GM18499 (cell line): Measurements from ENCODE around the gene SEC22A.

ENCODE experiments used
- ATAC-seq: cut with Tn5 transposase; IDR thresholded peaks from one replicate; pipeline ENCODE4 v1.9.1; 2021; ENCODE audit warnings: moderate number of reproducible peaks; ENCODE audit not compliant: insufficient read depth, unreplicated experiment

The SEC22A gene

DNA sequence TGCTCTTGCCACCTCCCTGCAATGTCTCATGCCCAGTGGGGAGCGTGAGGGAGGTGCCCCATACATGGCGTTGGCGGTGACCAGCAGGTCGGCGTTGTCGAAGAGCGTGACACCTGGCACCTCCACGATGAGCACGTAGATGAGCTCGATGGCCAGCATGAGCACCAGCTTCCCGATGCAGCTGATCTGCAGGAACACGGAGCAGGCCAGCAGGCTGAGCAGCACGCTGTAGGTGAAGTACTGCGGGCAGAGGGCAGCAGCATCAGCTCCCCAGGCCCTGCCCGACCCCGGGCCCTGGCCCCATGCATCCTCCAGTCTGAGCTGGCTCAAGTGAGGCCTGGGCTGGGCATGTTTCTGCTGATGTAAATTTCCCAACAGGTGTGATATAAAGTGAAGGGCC is 98.3 kb downstream of the SEC22A start:
- ATAC-seq = no peak

DNA sequence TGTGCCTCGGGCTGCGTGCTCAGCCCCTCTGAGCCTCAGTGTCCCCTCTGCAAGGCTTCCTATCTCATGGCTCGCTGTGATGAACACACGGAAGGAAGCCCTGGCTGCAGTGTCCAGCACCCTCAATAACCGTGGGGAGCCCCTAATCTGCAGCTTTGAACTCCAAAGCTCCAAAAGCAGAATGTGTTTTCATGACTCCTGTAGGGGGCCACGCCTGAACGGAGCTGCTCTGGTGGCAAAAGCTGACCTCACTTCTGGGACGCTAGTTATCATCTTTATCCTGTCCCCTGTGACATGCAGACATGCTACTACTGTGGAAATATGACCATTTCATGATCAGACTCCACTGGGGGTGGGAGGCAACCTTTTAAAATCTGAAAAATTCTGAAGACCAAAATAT is 98.8 kb downstream of the SEC22A start:
- no peak for ATAC-seq

DNA sequence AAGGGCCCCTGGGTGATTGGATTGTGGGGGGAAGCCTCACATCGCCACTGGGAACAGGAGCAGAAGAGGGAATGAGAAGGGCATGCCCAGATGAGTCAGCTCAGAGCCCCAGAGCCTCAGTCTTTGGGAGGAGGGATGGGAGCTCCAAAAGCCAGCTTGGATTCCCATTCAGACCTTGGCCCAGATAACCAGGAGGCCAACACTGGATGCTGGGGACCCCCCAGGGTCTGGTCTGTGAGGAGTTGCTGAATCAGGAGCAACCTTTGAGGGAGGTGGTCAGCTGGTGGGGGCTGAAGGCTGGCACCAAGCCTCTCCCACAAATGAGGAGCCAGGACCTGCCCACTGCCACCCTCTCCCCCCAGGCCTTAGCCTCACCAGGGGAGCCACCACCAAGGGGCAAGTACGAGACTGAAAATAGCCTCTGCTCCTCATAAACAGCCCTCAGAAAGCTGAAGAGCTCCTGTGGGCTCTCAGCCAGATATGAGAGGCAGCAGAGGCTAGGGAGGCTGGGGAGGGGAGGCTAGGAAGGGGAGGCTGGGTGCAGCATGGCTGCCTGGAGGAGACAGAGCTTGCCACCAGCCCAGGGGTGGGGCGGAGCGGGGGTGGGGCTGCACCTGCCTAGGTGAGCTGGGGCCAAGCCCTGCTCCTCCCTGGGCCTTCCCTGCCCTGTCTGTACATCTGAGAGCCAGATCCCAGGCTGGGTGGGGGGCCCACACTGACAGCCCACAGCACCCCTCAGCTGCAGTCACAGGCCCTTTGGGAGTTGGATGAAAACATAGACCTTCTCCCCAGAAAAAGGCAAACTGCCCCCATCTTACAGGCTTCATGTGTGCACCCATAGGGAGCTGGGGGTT is 99.8 kb downstream of the SEC22A start:
- no peak for ATAC-seq

DNA sequence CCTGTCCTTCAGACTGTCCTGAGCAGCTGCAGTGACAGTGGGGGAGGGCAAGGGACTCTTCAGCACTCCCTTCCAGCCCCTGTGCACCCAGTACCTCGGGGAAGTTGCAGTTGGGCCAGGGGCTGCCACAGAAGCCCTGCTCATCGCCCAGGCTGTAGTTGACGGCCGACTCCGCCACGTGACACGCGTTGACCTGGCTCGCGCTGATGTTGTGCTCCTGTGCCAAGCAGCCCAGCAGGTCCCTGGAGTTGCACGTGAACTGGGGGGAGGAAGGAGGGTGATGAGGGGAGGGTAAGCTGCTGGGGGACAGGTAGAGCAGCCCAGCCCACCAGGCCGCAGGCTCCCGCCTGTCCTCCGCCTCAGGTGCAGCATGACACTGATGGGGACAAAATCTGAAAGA is 101.2 kb downstream of the SEC22A start:
- no peak for ATAC-seq

DNA sequence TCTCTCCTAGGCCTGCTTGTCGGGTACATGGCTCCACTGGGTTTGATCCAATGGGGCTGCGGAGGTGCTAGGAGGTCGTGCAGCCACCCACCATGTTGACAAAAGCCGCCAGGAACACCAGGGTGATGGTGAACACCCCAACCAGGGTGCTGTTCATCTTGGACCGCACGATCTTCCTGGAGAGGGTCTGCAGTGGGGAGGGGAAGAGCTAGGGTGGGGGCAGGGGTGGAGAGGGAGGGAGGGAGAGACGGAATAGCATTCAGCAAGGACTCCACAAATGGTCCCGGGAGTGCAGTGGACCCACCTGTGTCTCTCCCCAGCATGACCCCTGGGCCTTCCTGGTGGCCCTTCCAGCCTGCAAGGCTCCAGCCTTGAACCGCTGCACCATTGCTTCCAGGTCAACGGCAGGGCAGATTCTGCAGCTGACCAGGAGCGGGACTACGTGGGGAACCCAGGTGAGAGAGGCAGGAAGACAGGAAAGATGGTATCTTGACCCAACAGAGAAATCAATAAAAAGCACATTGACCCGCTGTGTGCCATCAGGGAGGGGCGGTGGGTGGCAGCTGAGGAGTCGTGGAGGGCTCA is 102.3 kb downstream of the SEC22A start:
- no peak for ATAC-seq

DNA sequence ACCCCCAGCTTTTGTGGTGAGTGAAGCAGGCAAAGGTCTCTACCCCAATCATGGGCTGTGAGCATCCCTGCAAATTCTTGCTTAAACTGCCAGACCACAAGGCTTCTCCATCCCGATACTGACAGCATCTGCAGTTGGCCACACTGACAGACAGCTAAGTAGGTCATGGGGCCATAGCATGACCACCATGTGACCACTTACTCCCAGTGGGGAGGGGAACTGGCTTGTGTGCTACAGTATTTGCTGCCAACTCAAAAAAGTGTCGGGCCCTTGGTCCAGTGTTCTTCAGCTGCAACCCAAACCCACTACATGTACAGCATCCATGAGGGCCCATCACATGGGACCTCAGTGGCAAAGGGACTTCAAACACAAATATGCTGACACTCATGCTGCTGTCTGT is 103.4 kb downstream of the SEC22A start:
- no peak for ATAC-seq

DNA sequence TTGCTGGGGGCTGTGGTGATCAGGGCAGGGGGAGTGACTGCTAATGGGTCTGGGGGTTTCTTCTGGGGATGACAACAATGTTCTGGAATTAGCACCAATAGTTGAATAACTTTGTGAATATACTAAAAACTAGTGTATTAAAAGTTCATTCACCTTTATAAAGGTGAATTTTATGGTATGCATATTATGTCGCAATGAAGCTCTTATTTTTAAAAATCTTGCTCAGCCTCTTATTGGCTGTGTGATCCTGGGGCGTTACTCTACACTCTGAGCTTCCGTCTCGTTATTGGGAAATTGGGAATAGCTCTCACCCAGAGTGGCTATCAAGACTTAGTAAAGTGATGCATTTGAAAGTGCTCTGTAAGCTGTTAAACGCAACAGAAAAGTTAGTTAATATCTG is 105.3 kb downstream of the SEC22A start:
- no peak for ATAC-seq

DNA sequence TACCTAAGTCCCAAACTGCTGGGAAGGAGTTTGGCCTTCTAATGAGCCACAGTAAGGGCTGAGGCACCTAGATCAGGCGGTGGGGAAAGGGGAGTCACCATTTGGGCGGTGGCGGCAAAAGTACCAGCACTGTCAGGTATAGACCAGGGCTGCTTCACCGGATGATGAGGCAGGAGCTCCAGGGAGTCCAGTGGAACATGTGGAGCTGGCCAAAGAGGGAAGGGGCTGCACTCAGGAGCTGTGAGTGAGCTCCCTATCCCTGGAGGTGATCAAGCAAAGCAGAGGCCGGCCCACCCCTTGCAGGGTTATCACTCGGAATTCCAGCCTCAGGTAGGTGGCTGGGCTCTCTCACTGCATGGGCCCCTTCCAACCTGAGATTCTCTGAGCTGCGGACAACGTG is 108.4 kb downstream of the SEC22A start:
- ATAC-seq = no peak

DNA sequence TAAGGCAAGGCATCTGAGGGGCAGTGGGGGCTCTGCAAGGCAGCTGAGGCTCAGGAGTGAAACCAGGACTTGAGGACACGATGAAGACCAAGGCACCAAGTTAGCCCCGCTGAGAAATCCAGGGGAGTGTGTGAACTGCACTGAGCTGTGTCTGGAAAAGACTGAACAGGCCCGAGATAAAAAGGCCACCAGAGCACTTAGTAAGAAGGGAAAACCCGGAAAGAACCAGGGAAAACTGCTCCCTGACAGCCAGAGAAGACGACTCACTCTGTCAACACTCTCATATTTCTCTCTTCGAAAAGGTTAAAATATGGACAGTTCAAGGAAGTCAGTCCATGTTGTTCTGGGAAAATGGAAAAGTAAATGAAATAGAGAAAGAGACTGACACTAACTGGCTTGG is 109.0 kb downstream of the SEC22A start:
- no peak for ATAC-seq

DNA sequence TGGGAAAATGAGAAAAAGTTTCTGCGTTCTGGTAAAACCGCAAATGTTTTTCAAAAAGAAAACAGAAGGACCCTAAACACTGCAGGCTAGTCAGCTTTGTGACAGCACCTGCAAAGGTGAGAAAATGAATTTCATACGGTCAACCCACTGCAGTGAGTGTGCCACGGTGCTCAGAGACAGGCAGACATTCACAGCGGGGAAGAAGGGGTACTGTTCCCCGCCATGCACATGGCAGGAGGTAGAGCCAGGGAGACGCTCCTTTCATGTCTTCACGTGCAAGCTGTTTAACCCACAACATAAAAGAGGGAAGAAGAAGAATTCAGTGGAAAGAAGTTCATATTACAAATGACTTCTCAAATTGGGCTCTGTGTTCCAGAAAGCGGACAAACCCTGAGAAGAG is 109.5 kb downstream of the SEC22A start:
- ATAC-seq = no peak

DNA sequence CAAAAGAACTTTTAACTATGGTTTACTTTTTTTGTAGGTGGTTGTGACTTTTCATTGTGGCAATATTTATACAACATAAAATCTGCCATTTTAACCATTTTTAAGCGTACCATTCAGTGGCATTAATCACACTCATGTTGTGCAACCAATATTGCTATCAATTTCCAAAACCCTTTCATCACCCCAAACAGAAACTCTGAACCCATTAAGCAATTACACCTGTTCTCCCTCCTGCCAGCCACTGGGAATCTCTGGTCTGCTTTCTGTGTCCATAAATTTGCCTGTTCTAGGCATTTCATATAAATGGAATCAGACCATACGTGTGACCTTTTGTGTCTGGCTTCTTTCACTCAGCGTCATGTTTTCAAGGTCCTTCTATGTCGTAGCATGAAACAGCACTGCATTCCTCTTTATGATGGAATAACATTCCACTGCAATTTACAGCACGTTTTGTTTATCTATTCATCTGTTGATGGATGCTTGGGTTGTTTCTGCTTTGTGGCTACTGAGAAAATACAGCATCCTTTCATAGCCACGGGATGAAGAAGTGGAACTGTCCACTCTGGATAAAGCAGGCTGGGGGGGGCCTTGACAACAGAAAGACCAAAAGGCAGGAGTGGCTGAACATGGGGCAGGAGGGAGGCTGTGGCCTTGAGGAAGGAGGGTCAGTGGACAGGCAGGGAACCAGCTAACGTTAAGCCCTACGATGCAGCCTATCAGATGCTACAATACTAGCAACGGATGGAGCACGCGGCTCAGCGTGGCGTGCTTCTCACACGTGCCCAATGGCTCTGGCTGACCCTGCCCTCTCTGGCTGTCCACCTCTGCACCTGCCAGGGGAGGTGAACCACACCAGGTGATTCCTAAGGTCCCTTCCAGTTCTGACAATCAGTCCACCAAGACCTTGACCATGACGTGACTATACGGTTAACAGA is 110.9 kb downstream of the SEC22A start:
- ATAC-seq = no peak

DNA sequence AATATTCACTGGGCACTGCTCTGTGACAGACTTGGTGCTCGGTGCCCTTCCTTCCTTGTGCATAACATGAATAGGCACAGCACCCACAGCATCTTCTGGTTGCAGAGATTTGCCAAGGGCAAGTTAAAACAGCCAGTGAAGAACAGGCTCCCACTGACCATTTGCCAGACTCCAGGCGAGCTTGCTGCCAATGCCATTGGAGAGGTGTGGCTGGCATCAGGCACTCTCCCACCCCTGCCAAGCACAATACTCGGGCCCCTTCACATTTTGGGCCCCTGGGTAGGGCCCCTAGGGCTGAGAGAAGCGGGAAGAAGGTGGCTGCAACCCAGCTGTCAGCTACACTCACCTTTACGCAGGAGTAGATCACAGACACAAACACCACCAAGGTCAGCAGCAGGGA is 112.1 kb downstream of the SEC22A start:
- ATAC-seq = no peak

DNA sequence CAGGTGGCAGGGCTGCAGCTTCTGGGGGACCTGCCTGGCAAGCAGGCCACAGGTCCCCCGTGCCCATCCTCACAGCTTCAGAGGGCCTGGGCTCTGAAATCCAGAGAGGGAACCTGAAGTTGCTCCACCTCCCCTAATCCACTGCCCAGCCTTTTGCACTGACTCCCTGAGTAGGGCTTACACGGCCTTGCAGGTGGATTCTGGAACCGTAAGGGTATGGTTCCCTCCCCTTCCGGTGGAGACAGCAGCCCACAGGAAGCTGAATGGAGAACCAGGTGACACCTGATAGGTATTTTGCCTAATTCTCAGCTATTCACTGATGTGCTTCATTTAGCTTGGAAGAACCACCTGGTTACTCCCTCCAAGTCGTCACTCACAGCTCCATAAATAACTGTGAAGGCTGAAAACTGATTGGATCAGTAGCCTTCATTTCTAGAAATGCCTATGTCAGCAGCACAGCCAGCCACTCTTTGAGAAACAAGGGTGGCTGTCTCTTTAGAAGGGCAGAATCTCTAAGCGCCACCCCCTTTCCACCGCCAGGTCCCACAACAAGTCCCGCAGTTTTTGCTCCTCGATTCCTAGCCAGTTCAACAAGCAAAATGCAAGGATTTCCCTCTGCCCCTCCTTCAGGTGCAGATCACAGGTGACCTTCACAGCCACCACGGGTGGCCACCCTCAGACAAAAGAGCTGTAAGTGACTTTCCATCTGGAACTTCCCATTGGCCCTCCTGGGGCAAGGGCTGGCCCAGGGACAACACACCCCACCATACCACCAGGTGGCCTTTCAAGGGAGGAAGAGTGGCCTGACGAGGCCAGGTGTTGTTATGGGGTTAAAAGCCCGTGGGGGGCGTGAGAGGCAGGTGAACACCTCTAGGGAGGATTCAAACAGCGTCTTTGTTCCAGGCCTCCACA is 112.9 kb downstream of the SEC22A start:
- ATAC-seq = no peak

DNA sequence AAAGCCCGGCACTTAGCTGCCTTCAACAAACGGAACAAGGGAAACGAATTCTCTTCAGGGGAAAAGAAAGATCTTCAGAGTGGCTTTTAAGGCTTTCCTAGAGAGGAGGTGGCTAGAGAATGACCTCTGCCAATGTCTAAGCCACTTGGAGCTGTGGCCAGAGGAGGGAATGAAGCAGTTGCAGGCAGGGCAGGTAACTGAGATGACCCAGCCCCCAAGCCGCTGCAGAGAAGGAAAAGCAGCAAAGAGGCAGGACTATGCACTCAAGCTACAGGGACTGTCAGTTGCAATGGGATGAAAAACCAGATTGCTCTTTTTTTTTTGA is 113.5 kb downstream of the SEC22A start:
- no peak for ATAC-seq

DNA sequence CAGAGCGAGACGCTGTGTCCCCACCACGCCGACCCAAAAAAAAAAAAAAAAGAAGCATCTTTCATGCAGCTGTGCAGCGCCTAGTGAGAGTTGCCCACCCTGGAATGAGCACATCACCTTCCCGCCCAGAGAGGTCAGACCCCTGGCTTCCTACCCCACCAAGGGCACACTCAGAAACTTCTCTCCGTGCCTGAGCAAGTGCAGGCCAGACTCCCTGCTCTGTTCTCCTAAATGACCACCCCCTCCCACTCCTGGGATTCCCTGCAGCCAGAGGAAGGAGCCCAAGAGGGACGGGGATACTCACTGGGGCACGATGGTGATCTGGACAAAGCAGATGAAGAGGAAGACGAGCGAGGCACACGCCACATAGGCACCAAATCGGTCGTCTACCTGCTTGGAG is 116.0 kb downstream of the SEC22A start:
- no peak for ATAC-seq

DNA sequence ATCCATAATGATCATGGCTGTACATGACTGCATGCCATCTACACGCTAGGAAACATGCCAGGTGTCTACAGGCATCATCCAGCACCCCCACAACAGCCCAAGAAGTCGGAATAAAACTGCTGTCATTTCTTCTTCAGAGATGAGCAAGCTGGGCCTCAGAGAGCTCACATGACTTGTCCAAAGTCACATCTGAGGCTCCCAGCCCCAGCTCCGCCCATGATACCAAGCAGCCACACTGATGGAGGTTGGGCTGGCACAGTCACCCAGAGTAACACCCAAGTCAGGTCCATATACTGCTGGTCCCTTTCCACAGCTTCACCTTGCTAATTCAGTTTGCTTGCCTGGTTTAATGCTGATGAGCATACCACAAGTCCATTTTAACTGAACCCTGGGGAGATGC is 116.6 kb downstream of the SEC22A start:
- no peak for ATAC-seq

DNA sequence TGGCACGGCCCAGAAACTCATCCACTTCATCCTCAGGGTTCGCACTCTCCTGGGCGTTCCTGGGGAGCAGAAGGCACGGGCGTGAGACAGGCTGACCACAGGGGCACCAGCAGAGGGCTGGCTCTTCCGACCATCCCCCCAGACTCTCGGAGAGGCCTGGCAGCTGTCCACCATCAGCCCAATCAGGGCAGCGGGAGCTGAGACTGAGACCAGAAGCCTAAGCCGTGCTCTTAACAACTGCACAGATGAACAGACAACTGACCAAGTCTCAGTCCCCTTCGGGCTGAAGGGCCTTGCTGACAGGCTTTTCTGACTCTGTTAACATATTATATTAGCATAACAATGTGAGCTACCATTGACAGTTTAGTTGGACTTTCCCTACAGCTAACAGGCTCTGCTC is 118.0 kb downstream of the SEC22A start:
- ATAC-seq = no peak

DNA sequence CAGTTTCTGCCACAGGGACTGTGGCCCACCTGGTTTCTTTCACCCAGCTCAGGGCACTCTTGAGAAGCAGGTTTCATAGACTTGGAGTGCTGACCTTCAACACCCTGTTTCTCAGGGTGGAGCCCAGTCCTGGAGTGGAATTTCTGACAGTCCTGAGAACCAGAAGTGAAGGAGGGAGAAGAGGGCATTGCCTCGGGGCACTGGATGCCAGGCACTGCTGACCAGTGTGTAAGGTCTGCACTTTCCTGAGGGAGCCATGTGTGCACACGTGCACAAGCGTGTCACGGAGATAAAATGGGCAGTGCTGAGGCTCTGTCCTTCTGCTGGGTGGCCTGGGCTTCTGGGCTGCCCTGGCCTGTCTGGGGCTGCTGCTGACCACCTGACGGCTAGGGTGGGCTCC is 118.5 kb downstream of the SEC22A start:
- no peak for ATAC-seq

DNA sequence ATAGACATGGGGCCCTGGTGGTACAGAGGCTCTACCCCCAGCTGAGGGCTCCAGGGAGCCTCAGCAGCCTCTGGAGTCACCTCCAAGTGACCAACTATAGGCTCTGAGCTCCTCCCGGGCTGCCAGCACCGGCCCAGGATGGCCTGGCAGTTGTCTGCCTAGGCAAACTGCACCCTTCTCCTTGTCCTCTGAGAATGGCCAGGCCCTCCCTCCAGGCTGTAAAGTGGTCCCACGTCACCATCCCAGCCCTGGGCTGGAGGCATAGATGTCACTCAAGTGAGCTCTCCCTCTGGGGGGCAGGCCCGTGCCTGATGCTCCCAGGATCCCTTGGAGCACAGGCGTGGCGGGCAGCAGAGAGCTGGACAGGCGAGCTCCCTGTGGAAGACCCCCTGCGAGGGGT is 120.1 kb downstream of the SEC22A start:
- ATAC-seq = no peak

DNA sequence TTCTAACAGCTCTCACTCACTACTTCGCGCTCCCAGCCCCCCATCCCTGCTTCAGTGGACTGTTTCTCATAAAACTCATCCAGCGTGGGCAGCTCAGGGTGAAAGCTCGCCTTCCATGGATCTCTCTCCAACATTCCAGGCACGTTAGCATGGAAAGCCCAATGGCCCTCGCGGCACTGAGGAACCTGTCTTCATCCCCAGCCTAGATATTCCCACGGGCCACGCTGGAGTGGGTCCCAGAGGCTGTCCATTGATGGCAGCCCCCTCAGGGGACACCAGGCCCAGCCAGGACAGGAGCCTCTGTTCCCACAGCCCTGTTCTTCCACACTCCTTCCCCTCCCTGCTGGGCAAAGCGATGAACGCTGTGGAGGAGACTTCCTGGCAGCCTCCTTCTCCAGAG is 121.1 kb downstream of the SEC22A start:
- ATAC-seq = no peak
